Neuronal stem cell (in vitro differentiated cells): ENCODE results near the gene FBXO36.
A peak's percentile ranks its signal among the peaks of the same experiment; 100 is the strongest.

Experiments
- DNase-seq: peaks from one replicate; pipeline ENCODE4 v3.0.0-alpha.2; 2013; ENCODE audit warnings: low spot score
- H2AFZ ChIP-seq: one replicate; pipeline ENCODE4 v1.6.1; 2013; ENCODE audit warnings: mild to moderate bottlenecking, low read length, inconsistent platforms
- H2AK5ac ChIP-seq: 2 replicates; pipeline ENCODE4 v1.6.1; 2013; ENCODE audit warnings: low read depth, mild to moderate bottlenecking, inconsistent platforms, low read length, moderate library complexity, mixed read lengths
- H2BK120ac ChIP-seq: 2 replicates; pipeline ENCODE4 v1.6.1; 2013; ENCODE audit warnings: low read depth, mild to moderate bottlenecking, inconsistent platforms, low read length, moderate library complexity, mixed read lengths
- H2BK12ac ChIP-seq: one replicate; pipeline ENCODE4 v1.6.1; 2013; ENCODE audit warnings: low read length, inconsistent platforms
- H2BK15ac ChIP-seq: 2 replicates; pipeline ENCODE4 v1.6.1; 2013; ENCODE audit warnings: mild to moderate bottlenecking, low read length, inconsistent platforms, mixed read lengths
- H2BK5ac ChIP-seq: one replicate; pipeline ENCODE4 v1.6.1; 2013; ENCODE audit warnings: inconsistent platforms, mild to moderate bottlenecking, low read length, moderate library complexity
- H3K14ac ChIP-seq: one replicate; pipeline ENCODE4 v1.6.1; 2013; ENCODE audit warnings: low read length, inconsistent platforms
- H3K18ac ChIP-seq: 2 replicates; pipeline ENCODE4 v1.6.1; 2013; ENCODE audit warnings: low read length, inconsistent platforms
- H3K23ac ChIP-seq: 2 replicates; pipeline ENCODE4 v1.6.1; 2013; ENCODE audit warnings: low read depth, mild to moderate bottlenecking, mixed read lengths, low read length, inconsistent platforms; ENCODE audit not compliant: poor library complexity
- H3K27ac ChIP-seq: replicated peaks from 3 replicates; pipeline ENCODE4 v1.5.1; 2013; ENCODE audit warnings: low read length, inconsistent platforms
- H3K27me3 ChIP-seq, 3 experiments: 2 replicates each; pipeline ENCODE4 v1.6.1; 2013; ENCODE audit warnings: low read length in 3 of 3, mild to moderate bottlenecking in 2 of 3, inconsistent platforms in 1 of 3, low read depth in 1 of 3, mixed read lengths in 1 of 3, moderate library complexity in 1 of 3; ENCODE audit not compliant: control insufficient read depth in 3 of 3, insufficient read depth in 3 of 3
- H3K36me3 ChIP-seq, 2 donors: replicated peaks in 1 of 2; 2 replicates each; pipeline ENCODE4 v1.6.1; 2013; ENCODE audit warnings: low read length in 2 of 2; ENCODE audit not compliant: control insufficient read depth in 2 of 2, insufficient read depth in 2 of 2
- H3K4ac ChIP-seq: 2 replicates; pipeline ENCODE4 v1.6.1; 2013; ENCODE audit warnings: inconsistent platforms, mild to moderate bottlenecking, low read length, moderate library complexity
- H3K4me1 ChIP-seq, 2 donors: 1 replicate in 1 of 2; 2 replicates in 1 of 2; pipeline ENCODE4 v1.6.1; 2013; ENCODE audit warnings: low read length in 2 of 2, low read depth in 1 of 2; ENCODE audit not compliant: control insufficient read depth in 2 of 2, insufficient read depth in 1 of 2
- H3K4me2 ChIP-seq: one replicate; pipeline ENCODE4 v1.6.1; 2013; ENCODE audit warnings: mild to moderate bottlenecking, low read length, inconsistent platforms; ENCODE audit not compliant: insufficient read depth, poor library complexity, severe bottlenecking
- H3K4me3 ChIP-seq, 2 donors: 2 replicates each; pipeline ENCODE4 v1.5.1; 2013; ENCODE audit warnings: low read length in 2 of 2, mild to moderate bottlenecking in 2 of 2, inconsistent platforms in 1 of 2, moderate library complexity in 1 of 2
- H3K79me1 ChIP-seq: one replicate; pipeline ENCODE4 v1.6.1; 2013; ENCODE audit warnings: low read depth, mild to moderate bottlenecking, inconsistent platforms, low read length, moderate library complexity
- H3K9ac ChIP-seq: one replicate; pipeline ENCODE4 v1.6.1; 2013; ENCODE audit warnings: mild to moderate bottlenecking, low read depth, low read length, inconsistent platforms; ENCODE audit not compliant: poor library complexity
- H3K9me3 ChIP-seq, 2 donors: replicated peaks in 1 of 2; 2 replicates each; pipeline versions ENCODE3 to v1.6.1; 2013; ENCODE audit warnings: low read length in 2 of 2, mild to moderate bottlenecking in 2 of 2, inconsistent platforms in 1 of 2, low read depth in 1 of 2, mixed read lengths in 1 of 2, moderate library complexity in 1 of 2; ENCODE audit not compliant: control insufficient read depth in 2 of 2, insufficient read depth in 1 of 2
- H4K8ac ChIP-seq: one replicate; pipeline ENCODE4 v1.6.1; 2013; ENCODE audit warnings: low read depth, mild to moderate bottlenecking, inconsistent platforms, low read length, moderate library complexity
- H4K91ac ChIP-seq: one replicate; pipeline ENCODE4 v1.6.1; 2013; ENCODE audit warnings: low read length, low read depth, mild to moderate bottlenecking, inconsistent platforms; ENCODE audit not compliant: poor library complexity
- WGBS, 2 donors: extraction: QIAGEN DNeasy Blood & Tissue Kit; methylation state at CpG; one replicate each; pipeline ENCODE4 v1.1.7; 2013; ENCODE audit warnings: missing lambda C conversion rate in 2 of 2, mixed read lengths in 1 of 2; ENCODE audit not compliant: insufficient read length in 2 of 2, insufficient replicate concordance in 1 of 2; ENCODE audit errors: extremely low coverage in 2 of 2; 5-methylcytosine and 5-hydroxymethylcytosine counted together

FBXO36 gene

GRCh38 chr2:230008708-230009066 is 86.4 kb downstream of the FBXO36 start:
- WGBS, 2 donors: no CpG with 5 or more reads among the region's 1 CpG
- no peaks in the 10 kb centered on the region for H3K4me1 ChIP-seq

GRCh38 chr2:230010501-230010900 is 88.2 kb downstream of the FBXO36 start:
- no CpG with 5 or more reads among the region's 6 CpGs for WGBS, 2 donors
- Histone ChIP-seq H3K79me1 (no peaks in the 10 kb centered on the region), H3K4ac (no peak overlapping the region), H3K36me3 (no peaks in the 10 kb centered on the region), H3K14ac (no peak overlapping the region), H2BK120ac (no peak overlapping the region), H2AK5ac (no peak overlapping the region), H3K4me1 (no peaks in the 10 kb centered on the region), H2BK15ac (no peak overlapping the region), H2AFZ (no peak overlapping the region), H4K91ac (no peak overlapping the region), H3K4me2 (no peak overlapping the region), H3K23ac (no peak overlapping the region), H2BK12ac (no peak overlapping the region), H3K27me3 (no peaks in the 10 kb centered on the region), H4K8ac (no peak overlapping the region), H3K18ac (no peak overlapping the region), H3K9ac (no peak overlapping the region), H3K4me3 (no peak overlapping the region), H2BK5ac (no peak overlapping the region), H3K27ac (no peak overlapping the region), H3K9me3 (no peaks in the 10 kb centered on the region)
- no peak for DNase-seq

More at GRCh38 chr2:230008708-230009066, 86.4 kb downstream of the FBXO36 start:
- H3K4me3 ChIP-seq: no peak overlapping the region
- no peak overlapping the region for H3K23ac ChIP-seq
- H3K14ac ChIP-seq: no peak overlapping the region
- H3K9me3 ChIP-seq: no peaks in the 10 kb centered on the region
- no peak overlapping the region for H2BK5ac ChIP-seq
- H4K91ac ChIP-seq: no peak overlapping the region
- no peak overlapping the region for H3K18ac ChIP-seq
- H2BK12ac ChIP-seq: no peak overlapping the region
- no peak overlapping the region for H2BK120ac ChIP-seq
- no peak overlapping the region for H2BK15ac ChIP-seq
- H2AFZ ChIP-seq: no peak overlapping the region
- H3K4ac ChIP-seq: no peak overlapping the region
- no peak overlapping the region for H3K4me2 ChIP-seq
- H3K9ac ChIP-seq: no peak overlapping the region
- H2AK5ac ChIP-seq: no peak overlapping the region
- no peak overlapping the region for H4K8ac ChIP-seq
- DNase-seq: no peak
- H3K36me3 ChIP-seq: no peaks in the 10 kb centered on the region
- H3K79me1 ChIP-seq: no peaks in the 10 kb centered on the region
- H3K27me3 ChIP-seq: no peaks in the 10 kb centered on the region
- no peak overlapping the region for H3K27ac ChIP-seq

GRCh38 chr2:230011617-230012016 is 89.3 kb downstream of the FBXO36 start:
- H3K4me1 ChIP-seq: no peaks in the 10 kb centered on the region
- no peak overlapping the region for H3K14ac ChIP-seq
- H2BK12ac ChIP-seq: no peak overlapping the region
- no CpG with 5 or more reads among the region's 1 CpG for WGBS, 2 donors
- H3K9me3 ChIP-seq: no peaks in the 10 kb centered on the region
- H2BK120ac ChIP-seq: no peak overlapping the region
- no peak overlapping the region for H3K4me2 ChIP-seq
- no peak overlapping the region for H2BK15ac ChIP-seq
- H2BK5ac ChIP-seq: no peak overlapping the region
- H3K79me1 ChIP-seq: no peaks in the 10 kb centered on the region
- H3K27ac ChIP-seq: no peak overlapping the region
- no peak overlapping the region for H4K8ac ChIP-seq
- H2AK5ac ChIP-seq: no peak overlapping the region
- H3K23ac ChIP-seq: no peak overlapping the region
- no peak overlapping the region for H3K18ac ChIP-seq
- no peak overlapping the region for H4K91ac ChIP-seq
- no peaks in the 10 kb centered on the region for H3K27me3 ChIP-seq
- DNase-seq: no peak
- H3K4ac ChIP-seq: no peak overlapping the region
- no peak overlapping the region for H3K9ac ChIP-seq
- no peak overlapping the region for H2AFZ ChIP-seq
- H3K4me3 ChIP-seq: no peak overlapping the region
- no peaks in the 10 kb centered on the region for H3K36me3 ChIP-seq

- Histone ChIP-seq H3K36me3 (no peaks in the 10 kb centered on the region), H2BK120ac (no peak overlapping the region), H3K27ac (no peak overlapping the region)
These were observed 90.1 kb downstream of the FBXO36 start for GRCh38 chr2:230012267-230012884.

More at GRCh38 chr2:230012267-230012884, 90.1 kb downstream of the FBXO36 start:
- no peak overlapping the region for H2BK15ac ChIP-seq
- no peak overlapping the region for H3K23ac ChIP-seq
- DNase-seq: no peak
- peak overlapping the region; percentile 70 for H3K9ac ChIP-seq
- no peak overlapping the region for H3K18ac ChIP-seq
- H3K4me1 ChIP-seq: no peaks in the 10 kb centered on the region
- no peak overlapping the region for H2BK12ac ChIP-seq
- H3K4me2 ChIP-seq: no peak overlapping the region
- H3K27me3 ChIP-seq: no peaks in the 10 kb centered on the region
- no peak overlapping the region for H3K4me3 ChIP-seq
- H2AK5ac ChIP-seq: no peak overlapping the region
- no peaks in the 10 kb centered on the region for H3K9me3 ChIP-seq
- H4K8ac ChIP-seq: no peak overlapping the region
- WGBS, 2 donors: no CpG with 5 or more reads among the region's 10 CpGs
- H4K91ac ChIP-seq: no peak overlapping the region
- no peak overlapping the region for H2AFZ ChIP-seq
- no peak overlapping the region for H2BK5ac ChIP-seq
- H3K4ac ChIP-seq: no peak overlapping the region
- H3K79me1 ChIP-seq: no peaks in the 10 kb centered on the region
- no peak overlapping the region for H3K14ac ChIP-seq
